K562 (cell line): ENCODE measurements around the gene OR10H2. TPM values are rescaled to one million over a fixed set of nuclear protein-coding genes. Genes with fewer than 3 reads are reported as not detected.

Experiments used
- ATAC-seq: fragments of 200-7000 bp; cut with Tn5 transposase; 3 replicates; pipeline ENCODE4 v1.9.1; 2020; ENCODE audit warnings: moderate library complexity
- BruUV-seq: library from RNA; stranded (reverse); fragments of 400-500 nt; replicated peaks from 2 replicates; lab custom pipeline; 2021; lab: Mats Ljungman, UMichigan
- CTCF ChIA-PET: fragments of 300-600 bp; formaldehyde crosslinking; extraction: SDS; loops from one replicate; lab custom pipeline; 2021; ENCODE audit warnings: low intra/inter-chr PET ratio; lab: Yijun Ruan, JAX
- POLR2A ChIA-PET: fragments of 300-600, 350-650 bp; sonication (Branson Sonifier 250); formaldehyde crosslinking; extraction: SDS; loops from one replicate; lab custom pipeline; 2021; ENCODE audit warnings: antibody characterized with exemption, inconsistent platforms; lab: Yijun Ruan, JAX
- DNase-seq, 4 experiments: peaks; one replicate each; pipeline versions ENCODE4 v3.0.0 to v3.0.0-alpha.2; 2011 to 2018; ENCODE audit warnings: low spot score in 3 of 4, mixed read lengths in 3 of 4; ENCODE audit errors: extremely low read depth in 1 of 4
- FAIRE-seq: peaks from 2 replicates; lab custom pipeline; 2011; peaks lifted over from hg19 to GRCh38; lab: Jason Lieb, UNC
- H2AFZ ChIP-seq: 2 replicates; pipeline ENCODE4 v1.6.0; 2011; ENCODE audit warnings: low read depth, low read length, control low read depth, inconsistent platforms
- H3K27ac ChIP-seq: fragments of 200-600 bp; 3 replicates; pipeline ENCODE4 v1.8.0; 2011; ENCODE audit warnings: low read depth, mild to moderate bottlenecking, control low read depth, inconsistent platforms, low read length, moderate library complexity, mixed read lengths; ENCODE audit errors: extremely low read depth
- H3K27me3 ChIP-seq, 2 experiments: fragments of 300-600 bp in 1 of 2; 2 replicates in 1 of 2; 3 replicates in 1 of 2; pipeline versions ENCODE4 v1.6.0 to v1.8.0; 2011; ENCODE audit warnings: inconsistent platforms in 2 of 2, low read length in 2 of 2, mild to moderate bottlenecking in 1 of 2, mixed read lengths in 1 of 2, moderate library complexity in 1 of 2; ENCODE audit not compliant: control insufficient read depth in 2 of 2, insufficient read depth in 2 of 2
- H3K36me3 ChIP-seq: fragments of 300-600 bp; 3 replicates; pipeline ENCODE4 v1.8.0; 2011; ENCODE audit warnings: mild to moderate bottlenecking, low read length, inconsistent platforms; ENCODE audit not compliant: control insufficient read depth, insufficient read depth
- H3K4me1 ChIP-seq, 2 experiments: fragments of 200-600 bp in 1 of 2; replicated peaks in 1 of 2; 2 replicates in 1 of 2; 3 replicates in 1 of 2; pipeline versions ENCODE4 v1.5.1 to v1.8.0; 2011; ENCODE audit warnings: inconsistent platforms in 2 of 2, low read length in 2 of 2, mild to moderate bottlenecking in 1 of 2, mixed read lengths in 1 of 2, moderate library complexity in 1 of 2; ENCODE audit not compliant: control insufficient read depth in 2 of 2, insufficient read depth in 2 of 2
- H3K4me2 ChIP-seq: 2 replicates; pipeline ENCODE4 v1.6.1; 2011; ENCODE audit warnings: low read length, control low read depth, inconsistent platforms, mixed read lengths; ENCODE audit not compliant: insufficient read depth
- H3K4me3 ChIP-seq: fragments of 200-600 bp; sonication (generic), shearing (Covaris generic); 2 replicates; pipeline ENCODE4 v1.5.1; 2016; ENCODE audit warnings: control low read depth, inconsistent platforms
- H3K79me2 ChIP-seq: fragments of 200-600 bp; 3 replicates; pipeline ENCODE4 v1.8.0; 2011; ENCODE audit warnings: low read length, inconsistent platforms; ENCODE audit not compliant: control insufficient read depth, insufficient read depth
- H3K9ac ChIP-seq, 2 experiments: 2 replicates each; pipeline versions ENCODE4 v1.6.0 to v1.6.1; 2011; ENCODE audit warnings: low read depth in 2 of 2, low read length in 2 of 2, control low read depth in 1 of 2, inconsistent platforms in 1 of 2, mild to moderate bottlenecking in 1 of 2, mixed read lengths in 1 of 2; ENCODE audit not compliant: insufficient read depth in 1 of 2
- H3K9me1 ChIP-seq: one replicate; pipeline ENCODE4 v1.6.0; 2011; ENCODE audit warnings: inconsistent platforms, mild to moderate bottlenecking, low read length, moderate library complexity; ENCODE audit not compliant: control insufficient read depth, insufficient read depth
- H3K9me3 ChIP-seq: replicated peaks from 2 replicates; pipeline ENCODE4 v1.5.1; 2011; ENCODE audit warnings: low read depth, low read length, inconsistent platforms; ENCODE audit not compliant: control insufficient read depth, insufficient read depth
- H4K20me1 ChIP-seq: replicated peaks from 2 replicates; pipeline ENCODE4 v1.6.1; 2011; ENCODE audit warnings: low read length, inconsistent platforms, mixed read lengths; ENCODE audit not compliant: control insufficient read depth, insufficient read depth
- E4F1 ChIP-seq: fragments of 250-450 bp; sonication (Bioruptor Pico); IDR thresholded peaks from 2 replicates; pipeline ENCODE4 v1.5.0; 2021; ENCODE audit warnings: mild to moderate bottlenecking, borderline replicate concordance
- EP400 ChIP-seq: fragments of 450-650 bp; IDR thresholded peaks from 2 replicates; pipeline ENCODE4 v1.6.1; 2017; ENCODE audit warnings: antibody characterized with exemption, mild to moderate bottlenecking, moderate library complexity
- GMEB1 ChIP-seq: fragments of 250-450 bp; sonication (Bioruptor Pico); IDR thresholded peaks from 2 replicates; pipeline ENCODE4 v1.4.0; 2020; ENCODE audit warnings: mild to moderate bottlenecking
- PHB2 ChIP-seq: fragments of 450-650 bp; IDR thresholded peaks from 2 replicates; pipeline ENCODE4 v1.6.1; 2017; ENCODE audit warnings: low read depth
- SAFB ChIP-seq: fragments of 200-400 bp; formaldehyde crosslinking; IDR thresholded peaks from 2 replicates; pipeline ENCODE4 v1.6.1; 2017; ENCODE audit warnings: low read depth, low read length, borderline replicate concordance
- STAT5B ChIP-seq: fragments of 250-450 bp; sonication (Bioruptor Pico); IDR thresholded peaks from 2 replicates; pipeline ENCODE4 v1.8.0; 2021; ENCODE audit warnings: mild to moderate bottlenecking, inconsistent platforms
- THRAP3 ChIP-seq: fragments of 450-650 bp; IDR thresholded peaks from 2 replicates; pipeline ENCODE4 v1.6.1; 2016; ENCODE audit warnings: mild to moderate bottlenecking, inconsistent platforms, borderline replicate concordance
- ZFP1 ChIP-seq: fragments of 450-650 bp; formaldehyde crosslinking; IDR thresholded peaks from 2 replicates; pipeline ENCODE4 v1.4.0; 2020; ENCODE audit warnings: mild to moderate bottlenecking, mixed read lengths
- ZNF444 ChIP-seq: fragments of 250-450 bp; sonication (Bioruptor Pico); IDR thresholded peaks from 2 replicates; pipeline ENCODE4 v1.4.0; 2020; ENCODE audit warnings: mild to moderate bottlenecking, moderate library complexity
- WGBS: fragments of 100-300 bp; shearing (Covaris generic); methylation state at CpG from one replicate; pipeline ENCODE4 v1.1.6; 2016; ENCODE audit warnings: low coverage, mixed read lengths; ENCODE audit not compliant: insufficient coverage; ENCODE audit errors: missing lambda C conversion rate; 5-methylcytosine and 5-hydroxymethylcytosine counted together
- in situ Hi-C: fragments of 300-500 bp; cut with MboI; formaldehyde crosslinking; loops from 4 replicates; pipeline ENCODE4 v1.15.0; 2018; ENCODE audit warnings: inconsistent platforms, mixed read lengths
- intact Hi-C: fragments of 100-400 bp; cut with micrococcal nuclease; formaldehyde crosslinking; loops from 2 replicates; pipeline ENCODE4 v1.14.2; 2022
- polyA plus RNA-seq, 8 experiments: library from polyadenylated mRNA; depleted of rRNA in 4 of 8; stranded (reverse) in 5 of 8; unstranded in 3 of 8; fragments of >200 nt; fragmentation: Nextera tagmentation in 2 of 8; fragmentation: Illumina TruSeq in 1 of 8; extraction: Ambion mirVana in 2 of 8; extraction: Trizol in 1 of 8; gene quantifications; 2 replicates each; pipeline versions ENCODE4 v1.2.1 to v1.2.3, GENCODE V29; 2011 to 2014; ENCODE audit warnings: inconsistent platforms in 1 of 8, missing spikeins in 1 of 8
- total RNA-seq, 7 experiments: library from RNA; depleted of rRNA in 6 of 7; stranded (reverse); fragments of >200 nt in 6 of 7; fragmentation: Illumina TruSeq in 2 of 7; extraction: Trizol in 2 of 7; gene quantifications; 2 replicates each; pipeline versions ENCODE4 v1.2.1 to v1.2.3, GENCODE V29; 2011 to 2021; ENCODE audit warnings: low replicate concordance in 1 of 7
- TF ChIP-seq, protein P1 (sequence below): sonication (generic); formaldehyde crosslinking; IDR thresholded peaks from 2 replicates; pipeline ENCODE4 v1.8.0; 2022; ENCODE audit warnings: mild to moderate bottlenecking, missing genetic modification reagents

Gene OR10H2
- total and polyA plus RNA-seq, 9 of the 15 experiments (the other 6 are each of a cell fraction or from before 2014, with no cell fraction given), result not detected

GRCh38 chr19:15730538-15730937 lies 2.7 kb downstream of the OR10H2 start:
- Histone ChIP-seq H2AFZ (no peak overlapping the region), H3K9me1 (no peaks in the 10 kb centered on the region), H4K20me1 (no peaks in the 10 kb centered on the region), H3K36me3 (no peaks in the 10 kb centered on the region), H3K9me3 (no peaks in the 10 kb centered on the region), H3K4me2 (no peak overlapping the region), H3K79me2 (no peaks in the 10 kb centered on the region), H3K27ac (no peak overlapping the region), H3K4me1 (no peaks in the 10 kb centered on the region), H3K27me3 (peaks cover 0 to 7% of the 10 kb centered on the region in 2 experiments; a peak in 2 of 5 replicates), H3K4me3 (no peak overlapping the region), H3K9ac (no peak overlapping the region)
- WGBS, result 0% methylated on average over 1 of the region's 1 CpG
- no TSS peak for BruUV-seq
- no peak for ATAC-seq
- DNase-seq, result no peak
- ChIA-PET CTCF (interaction anchor here (1.0 kb wide), 1 partner anchor 101 kb away, joined by 3 read pairs; no protein-coding TSS in a partner anchor), POLR2A (interaction anchor here (0.6 kb wide), 1 partner anchor 28 kb away, joined by 3 read pairs; no protein-coding TSS in a partner anchor)
- intact Hi-C loops (no loop called here), in situ Hi-C loops (no loop called here)
- no peak for TF ChIP-seq ZNF444 (CRISPR knock-in tag)
- no peak for TF ChIP-seq PHB2
- TF ChIP-seq SAFB, result no peak
- no peak for TF ChIP-seq GMEB1 (CRISPR knock-in tag)
- TF ChIP-seq EP400, result no peak
- no peak for TF ChIP-seq STAT5B
- TF ChIP-seq THRAP3, result no peak
- TF ChIP-seq ZFP1, result no peak
- no peak for TF ChIP-seq E4F1 (CRISPR knock-in tag)
- TF ChIP-seq, protein P1, sequence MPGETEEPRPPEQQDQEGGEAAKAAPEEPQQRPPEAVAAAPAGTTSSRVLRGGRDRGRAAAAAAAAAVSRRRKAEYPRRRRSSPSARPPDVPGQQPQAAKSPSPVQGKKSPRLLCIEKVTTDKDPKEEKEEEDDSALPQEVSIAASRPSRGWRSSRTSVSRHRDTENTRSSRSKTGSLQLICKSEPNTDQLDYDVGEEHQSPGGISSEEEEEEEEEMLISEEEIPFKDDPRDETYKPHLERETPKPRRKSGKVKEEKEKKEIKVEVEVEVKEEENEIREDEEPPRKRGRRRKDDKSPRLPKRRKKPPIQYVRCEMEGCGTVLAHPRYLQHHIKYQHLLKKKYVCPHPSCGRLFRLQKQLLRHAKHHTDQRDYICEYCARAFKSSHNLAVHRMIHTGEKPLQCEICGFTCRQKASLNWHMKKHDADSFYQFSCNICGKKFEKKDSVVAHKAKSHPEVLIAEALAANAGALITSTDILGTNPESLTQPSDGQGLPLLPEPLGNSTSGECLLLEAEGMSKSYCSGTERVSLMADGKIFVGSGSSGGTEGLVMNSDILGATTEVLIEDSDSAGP (CRISPR knock-in tag), result no peak
- no peak for FAIRE-seq
